HG02973 (cell line): ENCODE results near the gene TAGLN.
"Not testable (repeated sequence)": the region's sequence is repeated elsewhere in the genome, so short reads cannot be mapped to it uniquely, and the experiment has no call there.

Experiments used
- ATAC-seq: cut with Tn5 transposase; IDR thresholded peaks from one replicate; pipeline ENCODE4 v1.9.1; 2021; ENCODE audit warnings: moderate library complexity; ENCODE audit not compliant: unreplicated experiment

The TAGLN gene

GRCh38 chr11:117180661-117181585 lies 18.2 kb upstream of the TAGLN start:
- no peak for ATAC-seq

- ATAC-seq = no peak
These were observed 17.3 kb upstream of the TAGLN start for GRCh38 chr11:117181586-117182550.

GRCh38 chr11:117182551-117182935 lies 16.6 kb upstream of the TAGLN start:
- no peak for ATAC-seq

GRCh38 chr11:117183178-117183577 lies 16.0 kb upstream of the TAGLN start:
- not testable (repeated sequence) for ATAC-seq

GRCh38 chr11:117183724-117184349 lies 15.3 kb upstream of the TAGLN start:
- ATAC-seq = no peak

GRCh38 chr11:117185736-117186430 lies 13.3 kb upstream of the TAGLN start:
- no peak for ATAC-seq

- ATAC-seq = no peak
These were observed 12.8 kb upstream of the TAGLN start for GRCh38 chr11:117186431-117186761.

GRCh38 chr11:117187007-117187406 lies 12.2 kb upstream of the TAGLN start:
- ATAC-seq = no peak

- no peak for ATAC-seq
These were observed 11.8 kb upstream of the TAGLN start for GRCh38 chr11:117187428-117187798.

GRCh38 chr11:117187799-117188481 lies 11.2 kb upstream of the TAGLN start:
- ATAC-seq = no peak

- ATAC-seq = no peak
These were observed 10.5 kb upstream of the TAGLN start for GRCh38 chr11:117188620-117189081.

GRCh38 chr11:117189191-117189940 lies 9.8 kb upstream of the TAGLN start:
- ATAC-seq = no peak

- no peak for ATAC-seq
These were observed 9.1 kb upstream of the TAGLN start for GRCh38 chr11:117189941-117190544.

GRCh38 chr11:117191680-117192400 lies 7.3 kb upstream of the TAGLN start:
- ATAC-seq = no peak

- no peak for ATAC-seq
These were observed 6.7 kb upstream of the TAGLN start for GRCh38 chr11:117192401-117192875.

GRCh38 chr11:117193130-117194020 lies 5.8 kb upstream of the TAGLN start:
- no peak for ATAC-seq

- ATAC-seq = no peak
These were observed 4.9 kb upstream of the TAGLN start for GRCh38 chr11:117194267-117194666.
